IPS DF 6.9 (cell line): ENCODE data around the gene PPCDC.

Experiments
- DNase-seq: peaks from one replicate; pipeline ENCODE4 v3.0.0-alpha.2; 2013; ENCODE audit warnings: low read depth, low spot score
- H3K27ac ChIP-seq: one replicate; pipeline ENCODE4 v1.5.1; 2013; ENCODE audit warnings: low read length, control low read depth
- H3K27me3 ChIP-seq: 2 replicates; pipeline ENCODE4 v1.6.1; 2013; ENCODE audit warnings: mild to moderate bottlenecking, low read length; ENCODE audit not compliant: control insufficient read depth, insufficient read depth
- H3K36me3 ChIP-seq: 2 replicates; pipeline ENCODE4 v1.6.1; 2013; ENCODE audit warnings: low read length; ENCODE audit not compliant: control insufficient read depth, insufficient read depth
- H3K4me1 ChIP-seq: 2 replicates; pipeline ENCODE4 v1.6.1; 2013; ENCODE audit warnings: low read length; ENCODE audit not compliant: control insufficient read depth, insufficient read depth
- H3K4me3 ChIP-seq: 2 replicates; pipeline ENCODE4 v1.5.1; 2013; ENCODE audit warnings: mild to moderate bottlenecking, low read length
- H3K9me3 ChIP-seq: 2 replicates; pipeline ENCODE4 v1.6.1; 2013; ENCODE audit warnings: low read length, inconsistent platforms; ENCODE audit not compliant: control insufficient read depth, insufficient read depth
- WGBS: extraction: QIAGEN DNeasy Blood & Tissue Kit; methylation state at CpG from one replicate; pipeline ENCODE4 v1.1.7; 2013; ENCODE audit warnings: mixed read lengths, missing lambda C conversion rate; ENCODE audit not compliant: insufficient read length, insufficient coverage; 5-methylcytosine and 5-hydroxymethylcytosine counted together

PPCDC gene

GRCh38 chr15:74994236-74994635 is 29.2 kb upstream of the PPCDC start:
- DNase-seq, result no peak
- WGBS, result no CpG with 5 or more reads among the region's 2 CpGs

GRCh38 chr15:74994685-74995084 is 28.7 kb upstream of the PPCDC start:
- no peaks in the 10 kb centered on the region for H3K9me3 ChIP-seq
- WGBS, result no CpG with 5 or more reads among the region's 5 CpGs
- no peaks in the 10 kb centered on the region for H3K36me3 ChIP-seq
- DNase-seq, result no peak
- H3K4me1 ChIP-seq, result peaks cover 2% of the 10 kb centered on the region; the same call in 1 of the 2 replicates
- H3K27ac ChIP-seq, result no peak overlapping the region
- no peak overlapping the region for H3K4me3 ChIP-seq
- no peaks in the 10 kb centered on the region for H3K27me3 ChIP-seq

More at GRCh38 chr15:74994236-74994635, 29.2 kb upstream of the PPCDC start:
- H3K4me1 ChIP-seq, result peaks cover 2% of the 10 kb centered on the region; the same call in 1 of the 2 replicates
- H3K27me3 ChIP-seq, result no peaks in the 10 kb centered on the region
- H3K36me3 ChIP-seq, result no peaks in the 10 kb centered on the region
- no peak overlapping the region for H3K4me3 ChIP-seq
- H3K27ac ChIP-seq, result no peak overlapping the region
- no peaks in the 10 kb centered on the region for H3K9me3 ChIP-seq

- DNase-seq, result peak; percentile 91
- H3K4me3 ChIP-seq, result peak within 1 kb of the TSS; percentile 81; the same call in 1 of the 2 replicates
- no peaks in the 10 kb centered on the region for H3K27me3 ChIP-seq
- WGBS, result no CpG with 5 or more reads among the region's 58 CpGs
- no peak within 1 kb of the TSS for H3K27ac ChIP-seq
- H3K36me3 ChIP-seq, result no peaks in the 10 kb centered on the region
- H3K4me1 ChIP-seq, result peaks cover 2% of the 10 kb centered on the region; the same call in 1 of the 2 replicates
- H3K9me3 ChIP-seq, result no peaks in the 10 kb centered on the region
These were observed 28.1 kb upstream of the PPCDC start, which contains the start of gene SCAMP5 for GRCh38 chr15:74995182-74995778. Gene SCAMP5 (plus strand): TSS chr15:74995563. CDS start chr15:75011840, 16,277 bp downstream.

GRCh38 chr15:74995779-74996765 is 27.3 kb upstream of the PPCDC start:
- Histone ChIP-seq H3K27ac (no peak overlapping the region), H3K4me1 (peaks cover 2% of the 10 kb centered on the region; the same call in 1 of the 2 replicates), H3K4me3 (peak overlapping the region; percentile 81; the same call in 1 of the 2 replicates), H3K9me3 (no peaks in the 10 kb centered on the region), H3K27me3 (no peaks in the 10 kb centered on the region), H3K36me3 (no peaks in the 10 kb centered on the region)
- no CpG with 5 or more reads among the region's 42 CpGs for WGBS
- peak; percentile 22 for DNase-seq

- DNase-seq, result no peak
- Histone ChIP-seq H3K4me1 (peaks cover 2% of the 10 kb centered on the region; the same call in 1 of the 2 replicates), H3K4me3 (no peak overlapping the region), H3K27ac (no peak overlapping the region), H3K36me3 (no peaks in the 10 kb centered on the region), H3K9me3 (no peaks in the 10 kb centered on the region), H3K27me3 (no peaks in the 10 kb centered on the region)
- WGBS, result no CpG with 5 or more reads among the region's 4 CpGs
These were observed 26.2 kb upstream of the PPCDC start for GRCh38 chr15:74997141-74997540.

- peaks cover 2% of the 10 kb centered on the region; the same call in 1 of the 2 replicates for H3K4me1 ChIP-seq
- H3K4me3 ChIP-seq, result no peak overlapping the region
- no CpG with 5 or more reads among the region's 2 CpGs for WGBS
- H3K9me3 ChIP-seq, result no peaks in the 10 kb centered on the region
- no peak overlapping the region for H3K27ac ChIP-seq
- H3K27me3 ChIP-seq, result no peaks in the 10 kb centered on the region
- no peaks in the 10 kb centered on the region for H3K36me3 ChIP-seq
- DNase-seq, result no peak
These were observed 25.8 kb upstream of the PPCDC start for GRCh38 chr15:74997543-74997942.

- H3K27me3 ChIP-seq, result no peaks in the 10 kb centered on the region
- H3K4me1 ChIP-seq, result peaks cover 2% of the 10 kb centered on the region; the same call in 1 of the 2 replicates
- H3K27ac ChIP-seq, result no peak overlapping the region
- H3K36me3 ChIP-seq, result no peaks in the 10 kb centered on the region
- H3K4me3 ChIP-seq, result no peak overlapping the region
- DNase-seq, result no peak
- no peaks in the 10 kb centered on the region for H3K9me3 ChIP-seq
- WGBS, result no CpG with 5 or more reads among the region's 6 CpGs
These were observed 22.1 kb upstream of the PPCDC start for GRCh38 chr15:75001310-75001709.

- H3K4me1 ChIP-seq, result no peaks in the 10 kb centered on the region
- no peaks in the 10 kb centered on the region for H3K27me3 ChIP-seq
- H3K4me3 ChIP-seq, result no peak overlapping the region
- no peak for DNase-seq
- no peaks in the 10 kb centered on the region for H3K9me3 ChIP-seq
- H3K27ac ChIP-seq, result no peak overlapping the region
- no peaks in the 10 kb centered on the region for H3K36me3 ChIP-seq
- WGBS, result no CpG with 5 or more reads among the region's 7 CpGs
These were observed 21.0 kb upstream of the PPCDC start for GRCh38 chr15:75002398-75002797.

GRCh38 chr15:75007216-75007615 is 16.2 kb upstream of the PPCDC start:
- WGBS, result no CpG with 5 or more reads among the region's 13 CpGs
- Histone ChIP-seq H3K36me3 (no peaks in the 10 kb centered on the region), H3K27me3 (no peaks in the 10 kb centered on the region), H3K27ac (no peak overlapping the region), H3K4me3 (no peak overlapping the region), H3K9me3 (no peaks in the 10 kb centered on the region), H3K4me1 (no peaks in the 10 kb centered on the region)
- no peak for DNase-seq

GRCh38 chr15:75008221-75008625 is 15.2 kb upstream of the PPCDC start:
- Histone ChIP-seq H3K4me1 (no peaks in the 10 kb centered on the region), H3K9me3 (no peaks in the 10 kb centered on the region), H3K27me3 (no peaks in the 10 kb centered on the region), H3K36me3 (no peaks in the 10 kb centered on the region), H3K4me3 (no peak overlapping the region), H3K27ac (no peak overlapping the region)
- DNase-seq, result no peak
- WGBS, result no CpG with 5 or more reads among the region's 5 CpGs
